Esophagus squamous epithelium (tissue), 4 donors: ENCODE data around the gene TUBGCP5.

ENCODE experiments used
- CTCF ChIP-seq, 6 experiments: fragments of 450-650 bp in 4 of 6; fragments of 200-600 bp in 2 of 6; sonication (generic) in 2 of 6; IDR thresholded peaks; one replicate each; pipeline ENCODE4 v1.5.1; 2016 to 2019; ENCODE audit warnings: antibody characterized with exemption in 6 of 6, mild to moderate bottlenecking in 4 of 6, moderate library complexity in 4 of 6
- POLR2A ChIP-seq, 4 donors: fragments of 450-650 bp; IDR thresholded peaks; one replicate each; pipeline ENCODE4 v1.6.1; 2017; ENCODE audit warnings: antibody characterized with exemption in 4 of 4, mild to moderate bottlenecking in 4 of 4, moderate library complexity in 3 of 4

GRCh38 chr15:23072633-23073032, 33.3 kb upstream of the TUBGCP5 start:
- no peak for TF ChIP-seq POLR2A (IDR thresholded peaks at IDR 0.05)
- TF ChIP-seq CTCF (IDR thresholded peaks at IDR 0.05): no peak
